ENCODE results near the gene ACTR3. TPM values are rescaled to one million over a fixed set of nuclear protein-coding genes. Genes with fewer than 3 reads are reported as not detected.

Gene ACTR3
- total RNA-seq, 1 experiment from 2014 or later, result 340 TPM

DNA sequence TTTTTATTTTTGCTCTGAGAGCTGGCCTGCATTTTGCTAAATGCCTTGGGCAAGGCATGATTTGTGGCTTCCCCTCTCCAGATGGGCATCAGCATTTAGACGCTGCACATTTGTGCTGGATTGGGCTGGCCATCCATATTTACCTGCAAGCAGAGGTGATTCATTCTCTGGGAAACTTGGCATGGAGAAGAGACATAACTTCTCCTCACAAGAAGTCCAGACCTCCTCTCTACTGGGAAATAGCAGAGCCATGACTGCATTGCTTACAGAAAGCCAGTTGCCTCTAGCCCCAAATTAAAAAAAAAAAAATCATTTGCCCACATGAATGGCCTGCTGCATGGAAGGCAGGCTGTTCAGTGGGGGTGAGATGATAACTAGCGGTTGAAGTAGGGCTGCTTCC is 120.1 kb downstream of the ACTR3 start:
- intact Hi-C loops (cut with micrococcal nuclease; ENCODE audit: unreplicated experiment), result no loop called here
- Mint-ChIP-seq H3K9me3 (ENCODE audit: unreplicated experiment) (peaks cover 10% of the 10 kb centered on the region), H3K27ac (ENCODE audit: unreplicated experiment) (peak overlapping the region; percentile 11), H3K27me3 (ENCODE audit: insufficient read depth, unreplicated experiment) (no peaks in the 10 kb centered on the region), H3K36me3 (ENCODE audit: insufficient read depth, unreplicated experiment) (peaks cover 2% of the 10 kb centered on the region), H3K4me3 (ENCODE audit: unreplicated experiment) (no peak overlapping the region), H3K4me1 (ENCODE audit: low read depth, unreplicated experiment) (peaks cover 24% of the 10 kb centered on the region)
- TF ChIP-seq, protein P1, sequence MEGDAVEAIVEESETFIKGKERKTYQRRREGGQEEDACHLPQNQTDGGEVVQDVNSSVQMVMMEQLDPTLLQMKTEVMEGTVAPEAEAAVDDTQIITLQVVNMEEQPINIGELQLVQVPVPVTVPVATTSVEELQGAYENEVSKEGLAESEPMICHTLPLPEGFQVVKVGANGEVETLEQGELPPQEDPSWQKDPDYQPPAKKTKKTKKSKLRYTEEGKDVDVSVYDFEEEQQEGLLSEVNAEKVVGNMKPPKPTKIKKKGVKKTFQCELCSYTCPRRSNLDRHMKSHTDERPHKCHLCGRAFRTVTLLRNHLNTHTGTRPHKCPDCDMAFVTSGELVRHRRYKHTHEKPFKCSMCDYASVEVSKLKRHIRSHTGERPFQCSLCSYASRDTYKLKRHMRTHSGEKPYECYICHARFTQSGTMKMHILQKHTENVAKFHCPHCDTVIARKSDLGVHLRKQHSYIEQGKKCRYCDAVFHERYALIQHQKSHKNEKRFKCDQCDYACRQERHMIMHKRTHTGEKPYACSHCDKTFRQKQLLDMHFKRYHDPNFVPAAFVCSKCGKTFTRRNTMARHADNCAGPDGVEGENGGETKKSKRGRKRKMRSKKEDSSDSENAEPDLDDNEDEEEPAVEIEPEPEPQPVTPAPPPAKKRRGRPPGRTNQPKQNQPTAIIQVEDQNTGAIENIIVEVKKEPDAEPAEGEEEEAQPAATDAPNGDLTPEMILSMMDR (IDR thresholded peaks at IDR 0.05; ENCODE audit: insufficient read depth in 1 of 2, low read depth in 1 of 2, low read length in 1 of 2, severe bottlenecking in 1 of 2, unreplicated experiment in 1 of 2), result no peak
- no peaks in the 10 kb centered on the region; the same call in 1 of the 2 replicates for H3K9me3 ChIP-seq
- H3K27me3 ChIP-seq (replicated peaks; ENCODE audit: control insufficient read depth, insufficient read depth, low read length), result no peaks in the 10 kb centered on the region
- H3K36me3 ChIP-seq (ENCODE audit: control insufficient read depth, insufficient read depth, low read length), result no peaks in the 10 kb centered on the region
- no TSS peak for BruUV-seq (replicated peaks)
- CTCF ChIA-PET, result no interaction called here
- peaks cover 28% of the 10 kb centered on the region for H3K4me1 ChIP-seq
- POLR2A ChIA-PET, result no interaction called here
- no peak for DNase-seq
- no peak overlapping the region for H3K4me3 ChIP-seq (ENCODE audit: low read depth, low read length)

DNA sequence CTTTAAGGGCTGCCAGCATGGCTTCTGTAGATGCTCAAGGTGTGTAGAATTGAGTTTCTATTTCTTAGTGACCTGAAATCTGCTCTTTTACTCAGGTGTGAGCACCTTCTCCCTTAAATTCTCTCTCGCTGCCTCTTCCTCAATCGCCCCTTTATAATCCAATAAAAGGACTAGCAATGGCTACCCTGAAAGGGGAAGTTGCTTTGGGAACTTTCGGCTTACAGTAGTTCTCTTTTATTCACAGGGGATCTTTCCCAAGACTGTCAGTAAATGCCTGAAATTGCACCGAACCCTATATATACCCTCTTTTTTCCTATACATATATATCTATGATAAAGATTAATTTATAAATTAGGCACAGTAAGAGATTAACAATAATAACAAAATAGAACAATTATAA is 121.8 kb downstream of the ACTR3 start:
- peaks cover 10% of the 10 kb centered on the region for H3K9me3 Mint-ChIP-seq (ENCODE audit: unreplicated experiment)
- Histone ChIP-seq H3K4me1 (peaks cover 11% of the 10 kb centered on the region), H3K36me3 (ENCODE audit: control insufficient read depth, insufficient read depth, low read length) (no peaks in the 10 kb centered on the region), H3K4me3 (ENCODE audit: low read depth, low read length) (no peak overlapping the region), H3K9me3 (no peaks in the 10 kb centered on the region; the same call in 1 of the 2 replicates), H3K27me3 (replicated peaks; ENCODE audit: control insufficient read depth, insufficient read depth, low read length) (no peaks in the 10 kb centered on the region)
- H3K27me3 Mint-ChIP-seq (ENCODE audit: insufficient read depth, unreplicated experiment), result no peaks in the 10 kb centered on the region
- intact Hi-C loops (cut with micrococcal nuclease; ENCODE audit: unreplicated experiment), result no loop called here
- no TSS peak for BruUV-seq (replicated peaks)
- H3K27ac Mint-ChIP-seq (ENCODE audit: unreplicated experiment), result no peak overlapping the region
- no peaks in the 10 kb centered on the region for H3K36me3 Mint-ChIP-seq (ENCODE audit: insufficient read depth, unreplicated experiment)
- peaks cover 19% of the 10 kb centered on the region for H3K4me1 Mint-ChIP-seq (ENCODE audit: low read depth, unreplicated experiment)
- ChIA-PET CTCF (no interaction called here), POLR2A (no interaction called here)
- DNase-seq, result no peak
- TF ChIP-seq, protein P1 (IDR thresholded peaks at IDR 0.05; ENCODE audit: insufficient read depth in 1 of 2, low read depth in 1 of 2, low read length in 1 of 2, severe bottlenecking in 1 of 2, unreplicated experiment in 1 of 2), result no peak
- H3K4me3 Mint-ChIP-seq (ENCODE audit: unreplicated experiment), result no peak overlapping the region

Other genes starting within 250 kb of the ACTR3 start
- gene SLC35F5, start 133.4 kb upstream of the ACTR3 start, total RNA-seq (2022), result 140 and 149 TPM in 2 replicates

Data from Caco-2 (cell line).